ENCODE results near the gene CABP4.

CABP4 gene

DNA sequence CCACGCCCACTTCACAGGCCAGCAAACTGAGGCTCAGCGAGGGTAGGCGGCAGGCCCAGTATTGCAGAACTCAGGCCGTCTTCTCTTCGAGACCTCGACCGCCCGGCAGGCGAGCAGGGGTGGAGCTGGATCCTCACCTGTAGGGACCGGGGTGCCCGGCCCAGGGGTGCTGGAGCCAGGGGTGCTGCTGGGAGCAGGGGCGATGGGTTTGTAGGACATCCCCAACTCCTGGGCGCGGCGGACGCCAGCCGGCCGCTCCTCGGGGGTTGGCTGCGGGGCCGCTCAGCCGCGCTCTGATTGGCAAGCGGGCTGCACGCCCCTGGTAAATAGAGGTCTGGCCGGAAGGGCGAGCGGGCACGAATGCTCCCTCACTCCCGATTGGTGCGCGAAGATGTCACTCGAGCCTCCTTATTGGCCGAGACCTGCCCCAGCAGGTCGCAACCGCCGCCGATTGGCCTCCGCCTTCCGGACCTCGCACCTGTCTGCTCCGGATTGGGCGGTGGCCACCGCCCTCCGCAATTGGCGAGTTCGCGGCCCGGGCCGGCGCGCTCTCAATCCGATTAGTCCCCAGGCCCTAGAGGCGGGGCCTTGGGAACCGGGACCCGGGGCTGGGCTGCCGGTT is 52.8 kb downstream of the CABP4 start, which contains the start of gene CDK2AP2:
Gene CDK2AP2, minus strand, starts transcription at position 299 of the 622 bp plus-strand sequence. Its CDS starts 80 bp downstream, at position 219.
- Histone ChIP-seq H3K9me3 (ENCODE audit: control insufficient read depth, insufficient read depth, low read length) (no peaks in the 10 kb centered on the region), H3K4me1 (ENCODE audit: control insufficient read depth, insufficient read depth, low read length) (peaks cover 4% of the 10 kb centered on the region), H3K4me3 (ENCODE audit: low read depth, low read length) (peak within 1 kb of the TSS; percentile 92), H3K36me3 (ENCODE audit: control insufficient read depth, insufficient read depth, low read length) (no peaks in the 10 kb centered on the region), H3K27me3 (ENCODE audit: control insufficient read depth, insufficient read depth, low read length) (peaks cover 8% of the 10 kb centered on the region), H3K9ac (ENCODE audit: low read depth, low read length) (peak within 1 kb of the TSS; percentile 65)

DNA sequence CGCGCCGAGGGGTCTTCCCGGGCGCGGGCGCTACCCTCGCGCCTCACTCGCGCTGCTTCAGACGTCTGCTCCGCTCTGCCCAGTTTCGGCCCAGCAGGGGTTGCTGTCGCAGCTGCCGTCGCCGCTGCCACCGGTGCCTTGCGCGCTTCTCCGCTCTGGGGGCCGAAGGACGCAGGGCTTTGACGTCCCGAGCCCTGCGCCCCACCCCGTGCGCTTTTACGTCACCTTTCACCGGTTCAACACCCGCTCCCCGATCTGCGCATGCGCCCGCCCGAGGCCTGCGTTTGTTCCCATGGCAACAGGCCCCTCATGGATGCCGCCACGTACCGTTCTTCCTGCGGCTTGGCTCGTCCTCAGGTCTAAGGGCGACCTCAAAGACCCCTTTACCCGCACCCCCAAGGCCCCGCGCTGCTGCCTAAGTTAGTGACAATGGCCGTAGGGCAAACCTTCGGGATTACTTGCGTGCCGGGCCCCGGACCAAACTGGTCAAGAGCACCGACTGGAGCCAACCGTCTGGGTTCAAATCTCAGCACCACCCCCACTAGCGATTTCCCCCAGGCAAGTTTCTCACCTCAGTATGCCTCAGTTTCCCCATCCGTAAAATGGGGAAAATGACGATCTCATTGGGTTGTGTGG is 53.5 kb downstream of the CABP4 start:
- H3K36me3 ChIP-seq (ENCODE audit: control insufficient read depth, insufficient read depth, low read length), result no peaks in the 10 kb centered on the region
- H3K4me1 ChIP-seq (ENCODE audit: control insufficient read depth, insufficient read depth, low read length), result peaks cover 4% of the 10 kb centered on the region
- H3K27me3 ChIP-seq (ENCODE audit: control insufficient read depth, insufficient read depth, low read length), result peaks cover 9% of the 10 kb centered on the region
- peak overlapping the region; percentile 92 for H3K4me3 ChIP-seq (ENCODE audit: low read depth, low read length)
- no peaks in the 10 kb centered on the region for H3K9me3 ChIP-seq (ENCODE audit: control insufficient read depth, insufficient read depth, low read length)
- H3K9ac ChIP-seq (ENCODE audit: low read depth, low read length), result peak overlapping the region; percentile 65

DNA sequence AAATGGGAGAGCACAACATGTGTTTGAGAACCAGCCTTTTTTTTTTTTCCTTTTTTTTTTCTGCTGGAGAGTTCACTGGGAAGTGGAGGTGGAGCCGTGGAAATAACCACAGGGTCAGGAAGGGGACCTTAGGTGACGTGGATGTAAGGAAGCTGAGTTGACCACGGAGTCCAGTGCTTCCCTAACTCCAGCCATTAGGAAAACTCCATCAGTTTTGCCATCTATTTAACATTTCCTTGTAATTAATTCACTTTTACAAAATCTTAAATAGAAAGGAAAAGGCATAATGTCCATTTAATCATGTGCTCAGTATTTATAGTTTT is 54.8 kb downstream of the CABP4 start:
- Histone ChIP-seq H3K4me3 (ENCODE audit: low read depth, low read length) (no peak overlapping the region), H3K36me3 (ENCODE audit: control insufficient read depth, insufficient read depth, low read length) (no peaks in the 10 kb centered on the region), H3K27me3 (ENCODE audit: control insufficient read depth, insufficient read depth, low read length) (peaks cover 11% of the 10 kb centered on the region), H3K9me3 (ENCODE audit: control insufficient read depth, insufficient read depth, low read length) (no peaks in the 10 kb centered on the region), H3K9ac (ENCODE audit: low read depth, low read length) (no peak overlapping the region), H3K4me1 (ENCODE audit: control insufficient read depth, insufficient read depth, low read length) (peaks cover 4% of the 10 kb centered on the region)

Data from iPS-15b (cell line).